NK-92 treated with Interleukin-12 subunit alpha and Interleukin-12 subunit beta, amount 100 ng/mL, for 24 hours (cell line): ENCODE measurements around the gene ZNF853.

Source experiments
- DNase-seq: peaks from one replicate; lab custom pipeline; 2025; lab: John Stamatoyannopoulos, UW

ZNF853 gene

DNA sequence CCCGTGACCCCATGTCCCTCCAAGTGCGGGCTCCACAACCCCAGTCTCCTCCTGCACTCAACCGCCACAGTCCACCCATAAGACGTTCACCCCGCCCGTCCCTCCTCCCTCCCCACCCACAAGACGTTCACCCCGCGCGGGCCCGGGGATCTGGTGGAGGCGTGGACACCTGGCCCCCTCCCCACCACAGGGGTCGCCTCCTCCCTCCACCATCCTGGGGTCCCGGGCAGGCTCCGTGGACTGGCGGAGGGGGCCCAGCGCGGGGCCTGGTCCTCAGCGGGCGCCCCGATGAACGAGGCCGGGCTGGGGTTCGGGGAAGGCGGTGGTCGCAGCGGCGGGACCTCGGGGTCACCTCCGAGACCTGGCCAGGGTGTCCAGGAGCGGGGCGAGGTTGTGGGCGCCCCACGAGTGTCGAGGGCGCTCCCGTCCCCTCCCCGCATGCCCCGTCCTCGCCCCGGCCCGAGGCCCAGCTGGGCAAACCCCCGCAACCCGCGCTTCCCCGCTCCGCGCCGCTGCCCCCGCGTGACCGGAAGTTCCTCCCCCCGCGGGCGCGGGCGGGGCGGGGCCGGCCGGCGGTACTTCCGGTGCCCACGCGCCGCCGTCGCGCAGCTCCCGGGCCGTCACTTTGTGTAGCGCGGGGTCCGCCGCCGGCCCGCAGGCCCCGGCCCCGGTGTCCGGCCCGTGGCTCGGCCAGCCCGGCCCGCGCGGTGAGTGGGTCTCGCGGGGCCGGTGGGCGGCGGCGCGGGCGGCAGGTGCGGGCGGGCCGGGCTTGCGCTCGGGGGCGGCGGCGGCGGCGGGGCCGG, 21.5 kb downstream of the ZNF853 start, which contains the start of gene ZNF316:
TSS of gene ZNF316 (plus strand) at position 578 of the 803 bp plus-strand sequence. CDS start 5,092 bp downstream, outside the sequence.
- DNase-seq = peak; percentile 10

DNA sequence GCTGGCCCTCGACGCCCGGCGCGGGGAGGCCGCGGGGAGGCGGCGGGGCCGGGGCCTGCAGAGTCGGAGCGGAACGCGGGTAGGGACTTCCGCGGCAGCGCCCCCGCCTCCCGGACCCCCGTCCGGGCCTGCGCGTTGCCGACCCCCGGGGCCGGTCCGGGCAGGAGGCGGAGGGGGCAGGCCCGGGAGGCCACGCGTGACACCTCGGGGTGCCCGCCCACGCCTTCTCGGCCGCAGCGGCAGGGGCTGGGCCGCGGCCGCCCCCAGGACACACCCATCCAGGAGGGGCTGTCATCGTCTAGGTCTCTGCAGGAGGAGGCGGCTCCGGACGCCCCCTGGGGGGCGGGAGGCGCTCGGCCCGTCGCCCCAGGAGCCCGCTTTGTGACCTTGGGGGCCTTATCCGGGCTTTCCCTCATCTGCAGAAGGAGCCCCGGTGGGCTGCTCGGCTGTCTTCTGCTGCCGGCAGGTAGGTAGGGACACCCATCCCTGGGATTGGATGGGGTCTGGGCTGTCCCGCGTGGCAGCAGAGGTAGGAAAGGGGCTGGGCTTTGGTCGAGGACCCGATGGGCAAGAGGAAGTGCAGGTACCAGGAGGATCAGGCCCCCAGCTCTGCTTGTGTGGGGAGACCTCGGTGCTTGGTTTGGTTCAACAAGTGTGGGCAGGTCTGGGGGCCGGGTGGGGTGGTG, 22.3 kb downstream of the ZNF853 start:
- peak; percentile 61 for DNase-seq

DNA sequence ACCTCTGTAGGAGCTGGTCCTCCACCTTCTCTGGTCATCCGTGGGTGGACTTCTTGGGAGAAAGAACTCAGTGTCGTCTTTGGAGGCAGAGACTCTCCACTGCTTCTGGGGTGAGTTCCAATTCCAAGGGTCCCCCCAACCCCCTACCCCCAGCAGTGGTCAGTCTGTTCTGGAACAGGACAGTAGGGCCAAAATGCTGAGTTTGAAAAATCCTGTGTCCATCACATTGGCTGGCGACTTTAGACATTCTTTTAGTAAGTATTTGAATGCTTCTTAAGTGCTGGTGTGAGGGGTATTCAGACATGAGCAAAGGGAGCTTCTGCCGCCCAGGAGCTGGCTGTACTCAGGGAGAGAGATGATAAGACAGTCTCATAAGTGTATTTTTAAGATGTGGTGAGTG, 23.6 kb downstream of the ZNF853 start:
- no peak for DNase-seq

DNA sequence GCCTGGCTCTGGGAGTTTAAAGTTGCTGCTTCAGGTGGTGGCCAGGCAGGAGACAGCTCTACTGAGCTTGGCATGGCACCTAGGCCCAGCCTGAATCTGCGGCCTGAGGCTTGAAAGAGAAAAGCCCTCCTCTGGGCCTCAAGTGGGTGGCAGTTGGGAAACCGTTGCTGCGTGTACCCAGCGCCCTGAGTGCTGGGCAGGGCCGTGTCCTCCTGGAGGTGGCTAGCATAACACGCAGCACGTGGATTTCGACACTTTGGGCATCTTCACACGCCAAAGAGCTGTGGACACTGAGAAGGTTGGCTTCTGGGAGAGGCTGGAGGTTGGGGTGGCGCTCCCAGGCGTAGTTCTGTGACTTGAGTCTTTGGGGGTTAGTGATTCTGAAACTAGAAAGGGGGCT, 24.2 kb downstream of the ZNF853 start:
- no peak for DNase-seq

DNA sequence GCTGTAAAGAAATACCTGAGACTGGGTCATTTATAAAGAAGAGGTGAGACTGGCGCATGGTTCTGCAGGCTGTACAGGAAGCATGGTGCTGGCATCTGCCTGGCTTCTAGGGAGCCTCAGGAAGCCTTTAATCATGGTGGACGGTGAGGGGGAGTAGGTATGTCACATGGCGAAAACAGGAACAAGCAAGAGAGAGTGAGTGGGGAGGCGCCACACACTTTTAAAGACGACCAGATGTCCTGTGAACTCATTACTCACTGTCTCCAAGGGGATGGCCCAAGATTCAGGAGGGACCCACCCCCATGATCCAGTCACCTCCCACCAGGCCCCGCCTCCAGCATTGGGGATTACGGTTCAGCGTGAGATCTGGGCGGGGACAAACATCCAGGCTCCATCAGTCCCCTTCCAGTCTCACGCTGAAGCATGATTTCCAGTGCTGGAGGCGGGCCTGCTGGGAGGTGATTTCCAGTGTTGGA, 24.9 kb downstream of the ZNF853 start:
- no peak for DNase-seq

DNA sequence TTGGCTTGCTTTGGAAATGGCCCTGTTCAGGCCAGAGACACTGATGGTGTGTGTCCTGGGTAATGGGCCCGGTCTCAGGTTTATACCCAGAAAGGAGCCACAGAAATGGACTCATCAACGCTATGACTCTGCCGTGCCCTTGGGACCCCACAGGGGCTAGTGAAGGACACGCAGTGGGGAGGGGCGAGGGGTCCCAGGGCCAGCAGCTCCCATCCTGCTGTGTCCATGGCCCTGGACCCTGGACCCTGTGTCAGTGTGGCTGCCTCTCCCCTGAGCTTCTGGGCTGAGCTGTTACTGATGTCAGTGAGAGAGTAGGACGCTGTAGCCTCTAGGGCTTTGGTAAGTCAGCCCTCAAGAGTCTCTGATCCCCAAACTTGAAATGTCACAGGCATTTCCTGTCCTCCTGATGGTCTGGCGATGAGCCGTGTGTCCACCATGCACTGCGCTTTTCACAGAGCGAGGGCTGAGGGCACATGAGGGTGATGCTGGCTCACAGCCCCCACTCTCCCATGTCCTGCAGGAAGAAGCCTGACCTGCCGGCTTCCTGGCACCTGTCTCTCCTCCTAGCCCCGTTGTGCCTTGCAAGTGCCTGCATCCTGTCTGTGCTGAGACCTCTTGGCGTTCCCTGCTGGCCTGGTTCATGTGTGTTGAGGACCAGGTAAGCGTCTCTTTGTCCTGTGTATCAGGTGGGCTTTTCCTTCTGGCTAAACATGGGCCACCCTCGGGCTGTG, 26.1 kb downstream of the ZNF853 start:
- no peak for DNase-seq

DNA sequence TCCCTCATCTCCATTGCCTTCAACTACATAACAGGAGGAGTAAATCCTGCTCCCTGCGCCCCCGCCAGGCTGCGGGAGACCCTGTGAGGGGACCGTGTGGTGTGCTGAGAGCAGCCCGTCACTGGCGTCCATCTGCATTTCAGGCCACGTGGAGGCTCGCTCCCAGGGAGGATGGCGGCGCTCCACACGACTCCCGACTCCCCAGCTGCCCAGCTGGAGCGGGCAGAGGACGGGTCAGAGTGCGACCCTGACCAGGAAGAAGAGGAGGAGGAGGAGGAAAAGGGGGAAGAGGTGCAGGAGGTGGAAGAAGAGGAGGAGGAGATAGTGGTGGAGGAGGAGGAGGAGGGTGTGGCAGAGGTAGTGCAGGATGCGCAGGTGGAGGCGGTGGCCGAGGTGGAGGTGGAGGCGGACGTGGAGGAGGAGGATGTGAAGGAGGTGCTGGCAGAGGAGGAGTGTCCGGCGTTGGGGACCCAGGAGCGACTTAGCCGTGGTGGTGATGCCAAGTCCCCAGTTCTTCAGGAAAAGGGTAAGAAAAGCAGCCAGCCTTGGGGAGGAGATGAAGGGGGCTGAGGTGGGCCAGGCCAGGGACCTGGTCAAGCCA, 26.9 kb downstream of the ZNF853 start:
- DNase-seq = no peak

DNA sequence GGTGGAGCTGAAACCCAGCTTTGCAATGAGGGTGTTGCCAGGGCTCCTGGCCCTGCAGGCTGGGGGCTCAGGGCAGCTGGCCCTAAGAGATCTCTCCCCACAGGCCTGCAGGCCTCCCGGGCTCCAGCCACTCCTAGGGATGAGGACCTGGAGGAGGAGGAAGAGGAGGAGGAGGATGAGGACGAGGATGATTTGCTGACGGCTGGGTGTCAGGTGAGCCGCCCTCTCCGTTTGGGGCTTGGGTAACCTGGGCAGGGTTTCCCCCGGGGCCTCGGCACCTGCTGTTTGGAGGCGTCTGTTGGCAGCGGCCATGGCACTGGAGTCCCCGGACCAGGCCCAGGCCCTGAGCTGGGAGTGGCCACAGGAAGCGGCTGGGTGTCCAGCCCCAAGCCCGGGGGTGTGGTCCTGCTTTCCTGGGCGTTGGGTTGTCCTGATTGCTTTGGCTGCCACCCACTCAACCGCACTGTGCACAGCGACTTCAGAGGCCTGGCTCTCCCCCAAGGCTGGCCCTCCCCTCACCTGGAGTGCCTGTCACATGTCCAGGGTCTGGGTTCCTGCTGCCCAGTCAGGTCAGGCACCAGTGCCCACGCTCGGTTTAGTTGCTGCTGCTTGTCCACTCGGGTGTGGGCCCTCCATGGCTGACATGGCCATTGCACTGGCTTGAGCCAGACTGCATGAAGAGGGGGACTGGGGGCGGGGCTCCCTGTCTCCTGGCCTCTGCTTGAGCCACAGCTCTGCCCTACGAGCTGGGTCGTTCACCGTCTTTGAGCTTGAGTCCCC, 27.6 kb downstream of the ZNF853 start:
- no peak for DNase-seq

DNA sequence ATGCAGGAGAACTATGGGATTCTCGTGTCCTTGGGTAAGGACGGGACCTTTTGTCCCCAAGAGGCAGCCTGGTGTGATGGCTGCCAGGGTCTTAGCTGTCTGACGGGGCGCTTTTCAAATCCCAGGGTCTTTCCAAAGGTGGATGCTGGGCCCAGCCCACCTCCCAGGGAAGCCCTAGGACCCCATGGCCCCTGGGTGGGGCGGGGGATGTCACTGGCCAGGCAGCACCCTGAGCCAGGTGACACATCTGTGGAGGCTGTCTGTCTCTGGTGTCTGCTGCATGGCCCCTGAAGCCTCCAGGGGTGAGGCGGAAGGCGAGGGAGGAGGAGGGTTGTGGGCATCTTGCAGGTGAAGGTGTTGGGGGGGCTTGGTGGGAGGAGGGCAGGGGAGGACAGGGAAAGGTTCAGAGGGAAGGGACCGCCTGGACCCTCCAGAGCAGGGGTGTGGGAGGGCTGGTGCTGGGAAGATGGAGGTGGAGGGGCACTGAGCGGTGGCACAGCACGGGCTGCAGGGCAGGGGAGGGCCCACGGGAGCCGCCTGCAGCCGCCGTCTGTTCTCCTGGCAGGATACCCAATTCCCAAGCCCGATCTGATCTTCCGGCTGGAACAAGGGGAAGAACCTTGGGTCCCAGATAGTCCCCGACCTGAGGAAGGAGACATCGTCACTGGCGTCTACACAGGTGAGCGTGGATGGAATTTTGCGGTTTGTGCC, 28.7 kb downstream of the ZNF853 start:
- no peak for DNase-seq

DNA sequence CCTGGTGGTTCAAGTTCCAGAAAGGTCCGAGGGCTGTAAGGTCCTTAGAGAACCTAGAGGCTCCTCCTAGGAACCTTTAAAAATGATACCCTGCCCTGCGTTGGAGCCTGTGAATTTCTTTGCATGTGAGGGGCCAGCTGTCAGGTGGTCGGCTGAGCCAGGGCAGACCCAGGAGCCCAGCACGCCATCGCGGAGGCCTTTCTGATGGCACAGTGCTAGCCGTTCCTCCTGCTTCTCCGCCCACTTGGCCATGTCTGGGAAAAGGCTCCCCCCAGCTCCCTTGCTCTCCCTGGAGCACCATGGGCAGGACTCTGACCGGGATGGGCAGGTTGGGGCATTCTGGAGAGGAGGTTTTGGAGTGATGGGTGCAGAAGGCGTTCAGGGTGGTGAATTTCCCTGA, 29.3 kb downstream of the ZNF853 start:
- no peak for DNase-seq

DNA sequence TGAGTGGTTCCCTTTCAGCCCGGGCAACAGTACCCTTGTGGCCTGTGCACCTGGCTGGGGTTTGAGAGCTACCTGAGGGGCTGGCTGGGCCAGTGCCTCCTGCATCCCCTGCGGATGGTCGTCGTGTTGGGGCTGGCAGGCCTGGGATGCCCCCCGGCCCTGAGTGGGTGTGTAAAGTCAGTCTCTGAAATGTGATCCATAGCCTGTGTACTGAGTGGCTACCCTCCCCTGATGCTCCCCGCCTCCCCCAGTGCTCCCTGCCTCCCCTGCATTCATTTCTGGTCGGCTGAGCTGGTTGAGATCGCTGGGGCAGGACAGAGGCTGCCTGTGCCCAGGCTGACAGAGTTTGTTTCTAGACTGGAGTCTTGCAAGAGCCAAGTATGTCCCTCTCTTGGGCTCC, 31.1 kb downstream of the ZNF853 start:
- DNase-seq = no peak

DNA sequence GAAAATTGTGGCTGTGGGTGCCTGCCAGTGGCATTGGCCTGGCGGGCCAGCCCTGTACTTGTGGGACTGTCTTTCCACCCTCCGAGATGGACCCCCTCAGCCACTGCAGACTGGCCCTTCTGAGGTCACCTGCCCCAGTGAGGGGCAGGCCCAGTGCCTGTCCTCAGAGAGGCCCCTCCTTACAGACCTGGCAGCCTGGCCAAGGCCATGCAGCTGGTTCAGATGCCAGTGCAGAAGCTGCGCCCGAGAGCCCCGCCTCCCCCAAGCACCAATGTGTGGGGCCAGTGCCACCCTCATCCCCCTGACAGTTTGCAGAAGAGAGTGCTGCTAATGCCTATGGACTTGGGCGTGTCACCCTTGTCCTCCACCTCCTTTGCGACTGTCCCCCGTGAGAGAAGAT, 31.7 kb downstream of the ZNF853 start:
- no peak for DNase-seq

DNA sequence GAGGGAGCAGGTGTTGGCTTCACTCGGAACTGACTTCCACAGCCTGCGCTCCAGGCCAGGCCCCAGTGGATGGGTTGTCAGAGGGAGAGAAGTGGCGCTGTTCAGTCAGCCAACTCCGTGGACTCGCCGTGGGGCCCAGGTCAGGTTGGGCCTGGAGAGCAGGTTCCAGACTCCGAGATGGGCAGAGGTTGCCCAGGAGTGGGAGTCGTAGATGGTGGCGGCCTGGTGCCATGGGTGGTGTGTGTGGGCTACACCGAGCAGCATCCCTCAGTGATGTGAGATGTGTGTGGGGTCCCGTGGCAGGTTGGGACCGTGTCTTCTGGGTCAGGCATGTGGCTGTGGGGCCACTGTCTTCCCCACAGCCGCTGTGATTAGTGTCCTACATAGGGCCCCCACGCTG, 32.1 kb downstream of the ZNF853 start:
- DNase-seq = no peak

DNA sequence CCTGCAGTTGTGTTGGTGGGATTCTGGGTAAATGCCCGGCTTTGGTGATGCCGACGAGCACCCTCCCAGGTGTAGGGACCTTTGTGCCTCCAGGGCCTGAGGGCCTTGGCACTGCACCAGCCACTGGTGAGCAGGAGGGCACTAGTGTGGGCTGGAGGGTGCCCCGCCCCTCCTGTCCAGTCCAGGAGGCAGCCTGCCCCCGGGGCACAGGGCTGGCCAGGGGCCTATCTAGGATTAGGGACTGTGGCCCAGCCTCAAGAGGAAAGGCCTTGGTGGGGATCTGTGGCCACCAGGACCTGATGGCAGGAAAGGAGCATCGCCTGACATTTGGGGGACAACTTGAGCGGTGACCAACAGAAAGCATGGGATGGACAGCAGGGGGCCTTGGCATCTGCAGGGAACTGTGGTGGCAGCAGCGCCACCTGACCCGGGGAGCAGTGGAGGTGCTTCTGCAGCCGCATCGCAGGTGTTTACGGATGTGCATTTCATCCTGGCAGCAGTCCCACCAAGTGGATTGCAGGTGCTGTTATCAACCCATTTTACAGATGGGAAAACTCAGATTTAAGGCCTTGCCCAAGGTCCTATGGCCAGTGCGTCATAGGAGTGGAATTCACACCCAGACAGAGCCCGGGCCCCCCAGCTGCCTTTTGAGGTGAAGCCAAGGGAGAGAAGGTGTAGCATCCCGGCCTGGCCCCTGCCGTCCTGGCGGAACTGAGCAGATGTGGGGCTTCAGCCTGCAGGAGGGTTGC, 32.8 kb downstream of the ZNF853 start:
- DNase-seq = no peak

DNA sequence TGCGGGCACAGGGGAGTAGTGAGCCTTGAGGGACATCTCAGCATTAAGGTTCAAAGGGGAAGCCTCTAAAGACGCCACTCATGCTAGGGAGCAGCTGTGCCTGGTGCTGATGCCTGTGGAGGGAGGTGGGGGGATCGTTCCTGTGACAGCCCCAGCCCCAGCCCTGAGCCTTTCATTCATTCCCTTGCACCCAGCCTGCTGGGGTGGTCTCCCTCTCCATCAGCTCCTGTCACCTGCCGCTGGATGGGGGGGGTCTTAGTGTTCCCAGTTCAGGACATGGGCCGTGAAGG, 33.4 kb downstream of the ZNF853 start:
- no peak for DNase-seq

DNA sequence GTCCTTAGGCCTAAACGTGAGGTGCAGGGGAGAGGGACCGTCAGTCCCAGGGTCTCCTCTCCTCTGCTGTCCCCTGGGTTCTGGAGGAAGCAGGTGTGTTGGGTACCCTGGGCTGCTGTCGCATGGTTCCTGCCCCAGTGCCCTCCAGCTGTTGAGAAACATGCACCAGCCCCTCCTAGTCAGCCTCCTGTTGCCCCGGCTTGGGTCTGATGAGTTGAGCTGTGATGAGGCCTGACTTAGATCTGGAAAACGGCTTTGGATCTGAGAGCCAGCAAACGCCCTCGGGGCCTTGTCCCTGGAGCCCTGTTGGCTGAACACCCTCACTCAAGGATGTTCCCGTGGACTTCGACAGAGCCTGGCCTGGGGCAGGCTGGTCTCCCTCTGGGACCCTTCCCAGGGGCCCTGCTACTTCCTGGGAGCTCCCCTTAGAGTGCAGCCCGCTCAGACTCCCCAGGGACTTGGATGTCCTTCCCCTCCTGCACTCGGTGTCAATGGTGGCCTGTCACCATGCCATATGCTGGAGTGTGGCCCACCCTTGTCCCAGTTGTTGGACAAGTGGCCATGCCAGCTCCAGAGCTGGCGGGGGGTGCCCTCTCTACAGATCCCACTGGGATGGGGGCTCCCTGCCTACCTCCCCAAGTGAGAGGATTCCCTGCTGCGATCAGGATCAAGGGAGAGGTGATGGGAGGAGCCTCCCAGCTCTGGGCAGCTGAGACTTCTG, 34.0 kb downstream of the ZNF853 start:
- DNase-seq = no peak

DNA sequence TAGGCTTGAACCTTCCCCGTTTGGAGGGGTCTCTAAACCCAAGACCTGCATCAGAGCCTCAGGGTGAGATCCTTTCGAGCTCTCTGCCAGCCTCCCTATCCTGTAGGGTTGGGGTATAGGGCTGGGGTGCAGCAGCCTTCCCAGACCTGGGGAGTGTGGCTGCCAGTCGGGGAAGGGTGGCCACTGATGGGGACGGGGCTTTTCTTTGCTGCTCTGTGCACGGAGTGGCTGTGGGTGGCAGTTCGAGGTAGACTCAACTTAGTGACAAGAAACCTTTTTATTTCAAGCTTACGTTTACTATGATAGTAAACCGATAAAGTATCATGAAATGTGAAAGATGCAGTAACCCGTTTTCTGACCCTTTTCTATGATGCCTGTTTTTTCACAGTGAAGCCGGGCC, 34.7 kb downstream of the ZNF853 start:
- no peak for DNase-seq

DNA sequence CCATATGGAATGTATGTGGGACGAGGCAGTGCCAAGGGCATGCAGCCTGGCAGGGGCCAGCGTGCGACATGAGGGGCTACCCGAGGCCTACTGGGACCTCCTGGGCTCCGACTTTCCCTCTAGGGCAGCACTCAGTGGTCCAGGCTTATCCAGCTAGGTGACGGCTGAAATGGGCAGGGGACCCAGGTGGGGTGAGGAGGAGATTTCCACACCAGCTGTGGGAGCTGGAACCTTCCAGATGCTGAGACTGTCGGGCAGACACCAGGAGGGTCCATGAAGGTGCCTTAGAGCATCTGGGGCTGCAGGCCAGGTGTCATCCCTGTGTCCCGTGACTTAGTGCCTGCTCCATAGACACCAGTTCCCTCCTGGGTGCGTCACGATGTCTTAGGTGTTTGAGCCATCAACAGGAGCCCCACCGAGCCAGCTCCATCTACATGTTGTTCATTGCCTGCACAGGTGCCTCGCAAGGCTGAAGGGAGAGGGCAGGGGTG, 35.2 kb downstream of the ZNF853 start:
- no peak for DNase-seq

DNA sequence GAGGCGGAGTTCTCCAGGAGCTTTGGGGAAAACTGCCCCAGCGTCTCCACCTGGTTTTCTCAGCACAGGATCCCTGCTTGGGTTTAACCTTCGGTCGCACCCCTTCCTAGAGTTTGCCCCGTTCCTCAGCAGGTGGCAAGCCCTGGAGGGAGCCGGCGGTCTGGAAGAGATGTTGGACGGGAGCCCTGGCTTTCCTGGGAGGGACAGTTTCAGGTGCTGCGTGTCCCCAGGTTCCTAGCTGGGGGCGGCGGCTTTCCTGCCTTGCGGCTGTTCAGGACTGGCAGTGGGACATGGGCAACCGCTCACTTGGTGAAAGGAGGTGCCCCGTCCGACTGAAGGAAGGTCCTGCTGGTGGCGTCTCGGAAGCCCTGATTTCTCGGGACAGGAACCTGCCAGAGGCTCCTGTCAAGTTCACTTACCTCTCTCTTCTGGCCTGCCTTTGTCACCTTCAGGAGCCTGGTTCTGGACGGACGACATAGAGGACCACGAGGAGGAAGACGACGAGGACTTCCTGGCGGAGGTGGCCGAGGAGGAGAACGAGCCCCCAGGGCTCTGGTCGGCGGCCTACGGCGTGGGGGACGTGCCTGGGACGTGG, 36.5 kb downstream of the ZNF853 start:
- DNase-seq = no peak
